ENCODE measurements around the gene ZNF497. TPM values are rescaled to one million over a fixed set of nuclear protein-coding genes. Genes with fewer than 3 reads are reported as not detected.

ZNF497 gene
- total and polyA plus RNA-seq, 9 of the 15 experiments (the other 6 are each of a cell fraction or from before 2014, with no cell fraction given), result 0.06 to 0.98 (median 0.44) TPM; not detected in 1

DNA sequence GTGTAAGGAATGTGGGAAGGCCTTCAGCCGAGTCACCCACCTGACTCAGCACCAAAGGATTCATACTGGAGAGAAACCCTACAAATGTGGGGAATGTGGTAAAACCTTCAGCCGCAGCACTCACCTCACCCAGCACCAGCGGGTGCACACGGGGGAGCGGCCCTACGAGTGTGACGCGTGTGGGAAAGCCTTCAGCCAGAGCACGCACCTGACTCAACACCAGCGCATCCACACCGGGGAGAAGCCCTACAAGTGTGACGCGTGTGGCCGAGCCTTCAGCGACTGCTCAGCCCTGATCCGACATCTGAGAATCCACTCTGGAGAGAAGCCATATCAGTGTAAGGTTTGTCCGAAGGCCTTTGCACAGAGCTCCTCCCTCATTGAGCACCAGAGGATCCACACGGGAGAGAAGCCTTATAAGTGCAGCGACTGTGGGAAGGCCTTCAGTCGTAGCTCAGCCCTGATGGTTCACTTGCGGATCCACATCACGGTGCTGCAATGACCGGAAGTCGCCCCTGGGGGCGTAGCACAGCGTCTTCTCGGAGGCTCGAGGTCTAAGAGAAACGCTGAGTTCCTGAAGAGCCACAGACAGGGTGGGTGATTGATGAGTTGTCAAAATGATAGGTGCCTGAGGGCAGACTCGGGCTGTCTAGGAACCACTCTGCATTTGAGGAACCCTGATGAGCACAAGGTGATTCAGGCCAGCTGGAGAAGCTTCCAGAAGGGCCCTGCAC lies 23.6 kb downstream of the ZNF497 start:
- peak in 2 of 4 experiments; percentile 27 to 37 for DNase-seq (ENCODE audit: extremely low read depth in 1 of 4, low spot score in 3 of 4)
- H3K4me3 ChIP-seq, result no peak overlapping the region
- ChIA-PET CTCF (ENCODE audit: low intra/inter-chr PET ratio) (no interaction called here), POLR2A (interaction anchor here (0.6 kb wide), 1 partner anchor 35 kb away, joined by 4 read pairs; no protein-coding TSS in a partner anchor)
- no peaks in the 10 kb centered on the region for H4K20me1 ChIP-seq (replicated peaks; ENCODE audit: control insufficient read depth, insufficient read depth, low read length)
- H3K79me2 ChIP-seq (ENCODE audit: control insufficient read depth, insufficient read depth, low read length), result no peaks in the 10 kb centered on the region
- peaks cover 59% of the 10 kb centered on the region for H3K36me3 ChIP-seq (ENCODE audit: control insufficient read depth, insufficient read depth, low read length)
- WGBS (ENCODE audit: insufficient coverage, low coverage, missing lambda C conversion rate), result 88% methylated on average over 30 of the region's 30 CpGs
- in situ Hi-C loops (cut with MboI) (no loop called here), intact Hi-C loops (cut with micrococcal nuclease) (no loop called here)
- no peaks in the 10 kb centered on the region for H3K9me1 ChIP-seq (ENCODE audit: control insufficient read depth, insufficient read depth, low read length)
- H3K27me3 ChIP-seq (ENCODE audit: control insufficient read depth in 2 of 2, insufficient read depth in 2 of 2, low read length in 2 of 2), result no peaks in the 10 kb centered on the region
- H3K4me2 ChIP-seq (ENCODE audit: insufficient read depth, low read length), result no peak overlapping the region
- peaks cover 0 to 7% of the 10 kb centered on the region in 2 experiments; a peak in 1 of 5 replicates for H3K4me1 ChIP-seq (replicated peaks in 1 of 2; ENCODE audit: control insufficient read depth in 2 of 2, insufficient read depth in 2 of 2, low read length in 2 of 2)
- no peak for FAIRE-seq
- no TSS peak for BruUV-seq (replicated peaks)
- H3K27ac ChIP-seq (ENCODE audit: extremely low read depth, low read depth, low read length), result no peak overlapping the region
- no peak overlapping the region for H3K9ac ChIP-seq (ENCODE audit: insufficient read depth in 1 of 2, low read depth in 2 of 2, low read length in 2 of 2)
- H2AFZ ChIP-seq (ENCODE audit: low read depth, low read length), result no peak overlapping the region
- peaks cover 2% of the 10 kb centered on the region; the same call in 1 of the 2 replicates for H3K9me3 ChIP-seq (replicated peaks; ENCODE audit: control insufficient read depth, insufficient read depth, low read depth, low read length)
- peak; percentile 71 for ATAC-seq
- TF ChIP-seq CTCF (IDR thresholded peaks at IDR 0.05 in 2 of 3, conservative IDR thresholded peaks at IDR 0.05 in 1 of 3; ENCODE audit: insufficient read depth in 2 of 3, low read depth in 1 of 3, low read length in 3 of 3) (peak in 2 of 3 experiments; percentile 23 to 31; a peak in 3 of 6 replicates), ZNF75A (CRISPR knock-in tag; IDR thresholded peaks at IDR 0.05) (peak; percentile 83), ZNF507 (tag; conservative IDR thresholded peaks at IDR 0.05) (no peak), XRCC4 (IDR thresholded peaks at IDR 0.05; ENCODE audit: extremely low read depth, insufficient read depth, insufficient read length) (no peak), KAT7 (CRISPR knock-in tag; IDR thresholded peaks at IDR 0.05; ENCODE audit: borderline replicate concordance) (no peak), MEIS2 (IDR thresholded peaks at IDR 0.05; ENCODE audit: partially characterized antibody) (peak; percentile 83)
- TF ChIP-seq, protein P1, sequence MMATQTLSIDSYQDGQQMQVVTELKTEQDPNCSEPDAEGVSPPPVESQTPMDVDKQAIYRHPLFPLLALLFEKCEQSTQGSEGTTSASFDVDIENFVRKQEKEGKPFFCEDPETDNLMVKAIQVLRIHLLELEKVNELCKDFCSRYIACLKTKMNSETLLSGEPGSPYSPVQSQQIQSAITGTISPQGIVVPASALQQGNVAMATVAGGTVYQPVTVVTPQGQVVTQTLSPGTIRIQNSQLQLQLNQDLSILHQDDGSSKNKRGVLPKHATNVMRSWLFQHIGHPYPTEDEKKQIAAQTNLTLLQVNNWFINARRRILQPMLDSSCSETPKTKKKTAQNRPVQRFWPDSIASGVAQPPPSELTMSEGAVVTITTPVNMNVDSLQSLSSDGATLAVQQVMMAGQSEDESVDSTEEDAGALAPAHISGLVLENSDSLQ (IDR thresholded peaks at IDR 0.05), result peak; percentile 51
- TF ChIP-seq, protein P2, sequence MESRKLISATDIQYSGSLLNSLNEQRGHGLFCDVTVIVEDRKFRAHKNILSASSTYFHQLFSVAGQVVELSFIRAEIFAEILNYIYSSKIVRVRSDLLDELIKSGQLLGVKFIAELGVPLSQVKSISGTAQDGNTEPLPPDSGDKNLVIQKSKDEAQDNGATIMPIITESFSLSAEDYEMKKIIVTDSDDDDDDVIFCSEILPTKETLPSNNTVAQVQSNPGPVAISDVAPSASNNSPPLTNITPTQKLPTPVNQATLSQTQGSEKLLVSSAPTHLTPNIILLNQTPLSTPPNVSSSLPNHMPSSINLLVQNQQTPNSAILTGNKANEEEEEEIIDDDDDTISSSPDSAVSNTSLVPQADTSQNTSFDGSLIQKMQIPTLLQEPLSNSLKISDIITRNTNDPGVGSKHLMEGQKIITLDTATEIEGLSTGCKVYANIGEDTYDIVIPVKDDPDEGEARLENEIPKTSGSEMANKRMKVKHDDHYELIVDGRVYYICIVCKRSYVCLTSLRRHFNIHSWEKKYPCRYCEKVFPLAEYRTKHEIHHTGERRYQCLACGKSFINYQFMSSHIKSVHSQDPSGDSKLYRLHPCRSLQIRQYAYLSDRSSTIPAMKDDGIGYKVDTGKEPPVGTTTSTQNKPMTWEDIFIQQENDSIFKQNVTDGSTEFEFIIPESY (CRISPR knock-in tag; IDR thresholded peaks at IDR 0.05), result peak; percentile 51; the same call in 1 of the 2 replicates

Measured in K562 (cell line).